Cardiac fibroblast (primary cell): ENCODE results near the gene FITM2.

Experiments
- DNase-seq, 2 donors: peaks; one replicate each; pipeline versions ENCODE4 v3.0.0 to v3.0.0-alpha.2; 2010; ENCODE audit warnings: low read depth in 2 of 2
- H3K4me3 ChIP-seq, 2 donors: replicated peaks in 1 of 2; 1 replicate in 1 of 2; 2 replicates in 1 of 2; pipeline ENCODE4 v1.5.1; 2011; ENCODE audit warnings: low read depth in 2 of 2, low read length in 2 of 2, mild to moderate bottlenecking in 2 of 2, moderate library complexity in 1 of 2
- CTCF ChIP-seq: IDR thresholded peaks from one replicate; pipeline ENCODE4 v1.5.1; 2011; ENCODE audit warnings: low read depth, mild to moderate bottlenecking, low read length, inconsistent platforms

FITM2 gene

GRCh38 chr20:44254073-44254472 is 56.9 kb downstream of the FITM2 start:
- no peak overlapping the region for H3K4me3 ChIP-seq
- TF ChIP-seq CTCF, result no peak
- no peak for DNase-seq

GRCh38 chr20:44253528-44253927 is 57.5 kb downstream of the FITM2 start:
- no peak overlapping the region for H3K4me3 ChIP-seq
- DNase-seq, result no peak
- TF ChIP-seq CTCF, result peak; percentile 0
